IMR-90 (cell line): ENCODE results near the gene FAM209B. TPM values are rescaled to one million over a fixed set of nuclear protein-coding genes. Genes with fewer than 3 reads are reported as not detected.

ENCODE experiments used
- ATAC-seq: fragments of 200-7000 bp; cut with Tn5 transposase; 2 replicates; pipeline ENCODE4 v1.9.1; 2020; ENCODE audit warnings: low read depth, mild to moderate bottlenecking, moderate library complexity
- BruUV-seq: library from RNA; stranded (reverse); fragments of 400-500 nt; replicated peaks from 2 replicates; lab custom pipeline; 2021; lab: Mats Ljungman, UMichigan
- CTCF ChIA-PET: fragments of 300-600 bp; formaldehyde crosslinking; extraction: SDS; loops from one replicate; lab custom pipeline; 2021; ENCODE audit warnings: antibody characterized with exemption; lab: Yijun Ruan, JAX
- POLR2A ChIA-PET: fragments of 300-600 bp; sonication (Branson Sonifier 250); formaldehyde crosslinking; loops from one replicate; lab custom pipeline; 2022; ENCODE audit warnings: antibody characterized with exemption; ENCODE audit not compliant: unreplicated experiment; lab: Charles Lee
- DNase-seq: peaks from one replicate; pipeline ENCODE4 v3.0.0; 2013
- H2AFZ ChIP-seq: replicated peaks from 2 replicates; pipeline ENCODE3; 2013; ENCODE audit warnings: low read length, mild to moderate bottlenecking; ENCODE audit not compliant: poor library complexity
- H2AK5ac ChIP-seq: 2 replicates; pipeline ENCODE4 v1.6.1; 2013; ENCODE audit warnings: low read depth, low read length, inconsistent platforms
- H2AK9ac ChIP-seq: replicated peaks from 2 replicates; pipeline ENCODE3; 2013; ENCODE audit warnings: mild to moderate bottlenecking, low read depth, low read length, moderate library complexity; ENCODE audit not compliant: poor library complexity
- H2BK120ac ChIP-seq: 2 replicates; pipeline ENCODE4 v1.6.1; 2013; ENCODE audit warnings: low read depth, low read length, inconsistent platforms
- H2BK15ac ChIP-seq: 3 replicates; pipeline ENCODE4 v1.6.1; 2013; ENCODE audit warnings: low read depth, low read length, inconsistent platforms
- H2BK20ac ChIP-seq: 2 replicates; pipeline ENCODE4 v1.6.1; 2013; ENCODE audit warnings: low read depth, mild to moderate bottlenecking, inconsistent platforms, low read length, moderate library complexity
- H2BK5ac ChIP-seq: 2 replicates; pipeline ENCODE4 v1.6.1; 2013; ENCODE audit warnings: mild to moderate bottlenecking, low read depth, low read length, inconsistent platforms; ENCODE audit not compliant: poor library complexity, severe bottlenecking
- H3K14ac ChIP-seq: replicated peaks from 2 replicates; pipeline ENCODE4 v1.6.1; 2013; ENCODE audit warnings: low read depth, low read length, inconsistent platforms
- H3K18ac ChIP-seq: 2 replicates; pipeline ENCODE4 v1.6.1; 2013; ENCODE audit warnings: low read depth, low read length, control low read depth
- H3K23ac ChIP-seq: 2 replicates; pipeline ENCODE4 v1.6.1; 2013; ENCODE audit warnings: low read depth, low read length, inconsistent platforms
- H3K27ac ChIP-seq: 2 replicates; pipeline ENCODE4 v1.5.1; 2013; ENCODE audit warnings: mild to moderate bottlenecking, control low read depth, low read length; ENCODE audit not compliant: insufficient read depth
- H3K27me3 ChIP-seq: 2 replicates; pipeline ENCODE4 v1.6.1; 2013; ENCODE audit warnings: low read length; ENCODE audit not compliant: control insufficient read depth, insufficient read depth
- H3K36me3 ChIP-seq: 2 replicates; pipeline ENCODE4 v1.6.1; 2013; ENCODE audit warnings: low read length, mixed read lengths; ENCODE audit not compliant: control insufficient read depth, insufficient read depth
- H3K4ac ChIP-seq: 2 replicates; pipeline ENCODE4 v1.6.1; 2013; ENCODE audit warnings: low read depth, low read length, inconsistent platforms
- H3K4me1 ChIP-seq: 2 replicates; pipeline ENCODE4 v1.6.1; 2013; ENCODE audit warnings: low read length, mixed read lengths; ENCODE audit not compliant: control insufficient read depth, insufficient read depth
- H3K4me2 ChIP-seq: 2 replicates; pipeline ENCODE4 v1.6.1; 2013; ENCODE audit warnings: low read depth, mild to moderate bottlenecking, control low read depth, low read length, moderate library complexity
- H3K4me3 ChIP-seq: 2 replicates; pipeline ENCODE4 v1.5.1; 2013; ENCODE audit warnings: low read depth, mild to moderate bottlenecking, control low read depth, low read length, moderate library complexity; ENCODE audit not compliant: insufficient read depth
- H3K56ac ChIP-seq: 2 replicates; pipeline ENCODE4 v1.6.1; 2013; ENCODE audit warnings: low read length, inconsistent platforms; ENCODE audit not compliant: insufficient read depth; ENCODE audit errors: extremely low read depth
- H3K79me1 ChIP-seq, 2 experiments: 2 replicates each; pipeline ENCODE4 v1.6.1; 2013; ENCODE audit warnings: low read length in 2 of 2, inconsistent platforms in 1 of 2, low read depth in 1 of 2
- H3K9ac ChIP-seq: 2 replicates; pipeline ENCODE4 v1.6.1; 2013; ENCODE audit warnings: low read depth, low read length, control low read depth
- H3K9me1 ChIP-seq: 2 replicates; pipeline ENCODE4 v1.6.1; 2013; ENCODE audit warnings: low read length, inconsistent platforms; ENCODE audit not compliant: insufficient read depth
- H3K9me3 ChIP-seq: 2 replicates; pipeline ENCODE4 v1.6.1; 2013; ENCODE audit warnings: low read length; ENCODE audit not compliant: control insufficient read depth, insufficient read depth
- H4K20me1 ChIP-seq: 2 replicates; pipeline ENCODE4 v1.6.1; 2013; ENCODE audit warnings: low read length, inconsistent platforms; ENCODE audit not compliant: insufficient read depth
- H4K5ac ChIP-seq: 2 replicates; pipeline ENCODE4 v1.6.1; 2013; ENCODE audit warnings: mild to moderate bottlenecking, low read depth, low read length, control low read depth
- H4K8ac ChIP-seq, 2 experiments: 2 replicates each; pipeline ENCODE4 v1.6.1; 2013; ENCODE audit warnings: low read depth in 2 of 2, low read length in 2 of 2, control low read depth in 1 of 2, inconsistent platforms in 1 of 2
- H4K91ac ChIP-seq: 2 replicates; pipeline ENCODE4 v1.6.1; 2013; ENCODE audit warnings: low read depth, low read length, inconsistent platforms; ENCODE audit not compliant: insufficient read depth
- BHLHE40 ChIP-seq: fragments of 150-350 bp; IDR thresholded peaks from 2 replicates; pipeline ENCODE4 v1.6.1; 2016; ENCODE audit warnings: mild to moderate bottlenecking, low read depth, low read length
- CEBPB ChIP-seq: IDR thresholded peaks from 2 replicates; pipeline ENCODE4 v1.6.1; 2012; ENCODE audit warnings: low read depth, low read length, improper control_type of control experiment
- CHD1 ChIP-seq: IDR thresholded peaks from 2 replicates; pipeline ENCODE4 v1.6.1; 2012; ENCODE audit warnings: low read depth, low read length, improper control_type of control experiment
- ELK1 ChIP-seq: fragments of 150-350 bp; IDR thresholded peaks from 2 replicates; pipeline ENCODE4 v1.6.1; 2016; ENCODE audit warnings: low read depth, mild to moderate bottlenecking, low read length, moderate library complexity, borderline replicate concordance
- FOS ChIP-seq: fragments of 150-350 bp; IDR thresholded peaks from 2 replicates; pipeline ENCODE4 v1.6.1; 2016; ENCODE audit warnings: low read depth, low read length
- MAFK ChIP-seq: IDR thresholded peaks from 2 replicates; pipeline ENCODE4 v1.6.1; 2012; ENCODE audit warnings: low read depth, low read length, improper control_type of control experiment
- MAZ ChIP-seq: IDR thresholded peaks from 2 replicates; pipeline ENCODE4 v1.6.1; 2012; ENCODE audit warnings: low read depth, mild to moderate bottlenecking, low read length, improper control_type of control experiment, moderate library complexity, borderline replicate concordance
- MXI1 ChIP-seq: IDR thresholded peaks from 2 replicates; pipeline ENCODE4 v1.6.1; 2012; ENCODE audit warnings: low read depth, mild to moderate bottlenecking, low read length, moderate library complexity, borderline replicate concordance
- NFE2L2 ChIP-seq: fragments of 150-350 bp; IDR thresholded peaks from 2 replicates; pipeline ENCODE4 v1.6.1; 2016; ENCODE audit warnings: low read depth, mild to moderate bottlenecking, low read length
- POLR2A ChIP-seq: IDR thresholded peaks from 2 replicates; pipeline ENCODE4 v1.6.1; 2012; ENCODE audit warnings: mild to moderate bottlenecking, low read depth, low read length
- RAD21 ChIP-seq: IDR thresholded peaks from 2 replicates; pipeline ENCODE4 v1.6.1; 2012; ENCODE audit warnings: low read length, improper control_type of control experiment
- RCOR1 ChIP-seq: IDR thresholded peaks from 2 replicates; pipeline ENCODE4 v1.6.1; 2012; ENCODE audit warnings: mild to moderate bottlenecking, low read length, improper control_type of control experiment; ENCODE audit not compliant: insufficient replicate concordance
- RFX5 ChIP-seq: IDR thresholded peaks from 2 replicates; pipeline ENCODE4 v1.8.0; 2012; ENCODE audit warnings: low read depth, mild to moderate bottlenecking, low read length, moderate library complexity
- SMC3 ChIP-seq: fragments of 150-350 bp; IDR thresholded peaks from 2 replicates; pipeline ENCODE4 v1.6.1; 2016; ENCODE audit warnings: low read depth, mild to moderate bottlenecking, antibody characterized with exemption, low read length, moderate library complexity
- WGBS, 2 experiments: methylation state at CpG; one replicate each; pipeline versions ENCODE4 v1.1.5 to v1.1.7; 2013; ENCODE audit warnings: missing lambda C conversion rate in 2 of 2; ENCODE audit not compliant: insufficient read length in 1 of 2; ENCODE audit errors: extremely low coverage in 2 of 2; 5-methylcytosine and 5-hydroxymethylcytosine counted together
- dilution Hi-C: fragments of 300-500 bp; cut with HindIII; formaldehyde crosslinking; loops from one replicate; pipeline ENCODE4 v1.14.3; 2018; ENCODE audit warnings: low sequenced_read_pairs; ENCODE audit not compliant: unreplicated experiment
- in situ Hi-C: fragments of 300-500 bp; cut with MboI; formaldehyde crosslinking; loops from 3 replicates; pipeline ENCODE4 v1.14.3; 2019; ENCODE audit warnings: low sequenced_read_pairs, inconsistent platforms, mixed read lengths
- intact Hi-C: fragments of 100-400 bp; cut with micrococcal nuclease; formaldehyde crosslinking; loops from 2 replicates; pipeline ENCODE4 v1.10.0; 2022
- polyA plus RNA-seq, 3 experiments: library from polyadenylated mRNA; depleted of rRNA; stranded (reverse); fragments of >200 nt; gene quantifications; 2 replicates each; pipeline ENCODE4 v1.2.3, GENCODE V29; 2012; ENCODE audit warnings: low replicate concordance in 1 of 3
- total RNA-seq: library from RNA; depleted of rRNA; stranded (reverse); fragments of >200 nt; gene quantifications from 2 replicates; pipeline ENCODE4 v1.2.3, GENCODE V29; 2012
- TF ChIP-seq, protein P1 (sequence below): fragments of 150-350 bp; IDR thresholded peaks from 2 replicates; pipeline ENCODE4 v1.6.1; 2017; ENCODE audit warnings: mild to moderate bottlenecking, antibody characterized with exemption, low read length, low read depth
- TF ChIP-seq, protein P2 (sequence below): conservative IDR thresholded peaks from 2 replicates; pipeline ENCODE4 v1.5.1; 2012; ENCODE audit warnings: mild to moderate bottlenecking, low read depth, low read length, improper control_type of control experiment

The FAM209B gene
- total and polyA plus RNA-seq, 2 of the 4 experiments (the other 2 are of a cell fraction), result 0.24 TPM; not detected in 1

GRCh38 chr20:56581701-56582100 lies 48.7 kb downstream of the FAM209B start:
- no peak overlapping the region for H2AK5ac ChIP-seq
- no peaks in the 10 kb centered on the region for H3K4me1 ChIP-seq
- no peaks in the 10 kb centered on the region for H3K9me3 ChIP-seq
- no peak overlapping the region for H2AK9ac ChIP-seq
- no peak overlapping the region for H3K27ac ChIP-seq
- in situ Hi-C loops, result no loop called here
- no peak overlapping the region for H4K5ac ChIP-seq
- no peak for TF ChIP-seq RFX5
- TF ChIP-seq, protein P1, sequence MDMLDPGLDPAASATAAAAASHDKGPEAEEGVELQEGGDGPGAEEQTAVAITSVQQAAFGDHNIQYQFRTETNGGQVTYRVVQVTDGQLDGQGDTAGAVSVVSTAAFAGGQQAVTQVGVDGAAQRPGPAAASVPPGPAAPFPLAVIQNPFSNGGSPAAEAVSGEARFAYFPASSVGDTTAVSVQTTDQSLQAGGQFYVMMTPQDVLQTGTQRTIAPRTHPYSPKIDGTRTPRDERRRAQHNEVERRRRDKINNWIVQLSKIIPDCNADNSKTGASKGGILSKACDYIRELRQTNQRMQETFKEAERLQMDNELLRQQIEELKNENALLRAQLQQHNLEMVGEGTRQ, result no peak
- TF ChIP-seq CHD1, result no peak
- TF ChIP-seq POLR2A, result no peak
- TF ChIP-seq BHLHE40, result no peak
- TF ChIP-seq MXI1, result no peak
- TF ChIP-seq RAD21, result no peak
- TF ChIP-seq CEBPB, result no peak
- TF ChIP-seq, protein P2, sequence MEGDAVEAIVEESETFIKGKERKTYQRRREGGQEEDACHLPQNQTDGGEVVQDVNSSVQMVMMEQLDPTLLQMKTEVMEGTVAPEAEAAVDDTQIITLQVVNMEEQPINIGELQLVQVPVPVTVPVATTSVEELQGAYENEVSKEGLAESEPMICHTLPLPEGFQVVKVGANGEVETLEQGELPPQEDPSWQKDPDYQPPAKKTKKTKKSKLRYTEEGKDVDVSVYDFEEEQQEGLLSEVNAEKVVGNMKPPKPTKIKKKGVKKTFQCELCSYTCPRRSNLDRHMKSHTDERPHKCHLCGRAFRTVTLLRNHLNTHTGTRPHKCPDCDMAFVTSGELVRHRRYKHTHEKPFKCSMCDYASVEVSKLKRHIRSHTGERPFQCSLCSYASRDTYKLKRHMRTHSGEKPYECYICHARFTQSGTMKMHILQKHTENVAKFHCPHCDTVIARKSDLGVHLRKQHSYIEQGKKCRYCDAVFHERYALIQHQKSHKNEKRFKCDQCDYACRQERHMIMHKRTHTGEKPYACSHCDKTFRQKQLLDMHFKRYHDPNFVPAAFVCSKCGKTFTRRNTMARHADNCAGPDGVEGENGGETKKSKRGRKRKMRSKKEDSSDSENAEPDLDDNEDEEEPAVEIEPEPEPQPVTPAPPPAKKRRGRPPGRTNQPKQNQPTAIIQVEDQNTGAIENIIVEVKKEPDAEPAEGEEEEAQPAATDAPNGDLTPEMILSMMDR, result no peak
- TF ChIP-seq RCOR1, result no peak
- no peak for TF ChIP-seq SMC3
- TF ChIP-seq MAZ, result no peak
- TF ChIP-seq FOS, result no peak
- no peak for TF ChIP-seq MAFK
- no peak for TF ChIP-seq ELK1
- no peak for TF ChIP-seq NFE2L2
- H2AFZ ChIP-seq, result no peak overlapping the region
- no peak overlapping the region for H2BK20ac ChIP-seq
- no peak overlapping the region for H2BK5ac ChIP-seq
- H3K36me3 ChIP-seq, result no peaks in the 10 kb centered on the region
- no peaks in the 10 kb centered on the region for H3K9me1 ChIP-seq
- no peak overlapping the region for H3K4me2 ChIP-seq
- DNase-seq, result no peak
- H3K4ac ChIP-seq, result no peak overlapping the region
- no peak overlapping the region for H3K9ac ChIP-seq
- no peak overlapping the region for H3K14ac ChIP-seq
- H3K27me3 ChIP-seq, result peaks cover 9% of the 10 kb centered on the region
- no peak overlapping the region for H2BK120ac ChIP-seq
- no peaks in the 10 kb centered on the region for H3K79me1 ChIP-seq
- no peak overlapping the region for H3K4me3 ChIP-seq
- H4K91ac ChIP-seq, result no peak overlapping the region
- no peak for ATAC-seq
- no peak overlapping the region for H2BK15ac ChIP-seq
- H3K23ac ChIP-seq, result no peak overlapping the region
- ChIA-PET POLR2A (no interaction called here), CTCF (interaction anchor here (1.0 kb wide), 1 partner anchor 31 kb away, joined by 4 read pairs; no protein-coding TSS in a partner anchor)
- dilution Hi-C loops, result no loop called here
- WGBS, 2 experiments, result no CpG with 5 or more reads among the region's 2 CpGs
- no peak overlapping the region for H3K56ac ChIP-seq
- no peak overlapping the region for H3K18ac ChIP-seq
- intact Hi-C loops, result no loop called here
- BruUV-seq, result no TSS peak
- H4K8ac ChIP-seq, result no peak overlapping the region
- H4K20me1 ChIP-seq, result no peaks in the 10 kb centered on the region
